HL-60/S4 (cell line): ENCODE data around the gene FMN1.

Experiments
- in situ Hi-C: fragments of 300-500 bp; cut with MboI; formaldehyde crosslinking; loops from 2 replicates; pipeline ENCODE4 v1.14.3; 2022; ENCODE audit warnings: low sequenced_read_pairs

Gene FMN1

GRCh38 chr15:32746116-32746857 lies 448.2 kb downstream of the FMN1 start:
- in situ Hi-C loops, result no loop called here

- in situ Hi-C loops, result no loop called here
Observed at GRCh38 chr15:32743411-32744140, 450.9 kb downstream of the FMN1 start.

- in situ Hi-C loops, result no loop called here
Observed at GRCh38 chr15:32739522-32740063, 454.9 kb downstream of the FMN1 start.

- in situ Hi-C loops, result no loop called here
Observed at GRCh38 chr15:32738666-32739065, 455.8 kb downstream of the FMN1 start.

- in situ Hi-C loops, result no loop called here
Observed at GRCh38 chr15:32737304-32737703, 457.2 kb downstream of the FMN1 start.

GRCh38 chr15:32736701-32737061 lies 457.8 kb downstream of the FMN1 start:
- in situ Hi-C loops, result no loop called here

- in situ Hi-C loops, result no loop called here
Observed at GRCh38 chr15:32735989-32736700, 458.4 kb downstream of the FMN1 start.

- in situ Hi-C loops, result no loop called here
Observed at GRCh38 chr15:32733281-32733680, 461.2 kb downstream of the FMN1 start.

GRCh38 chr15:32732574-32733157 lies 461.8 kb downstream of the FMN1 start:
- in situ Hi-C loops, result no loop called here

- in situ Hi-C loops, result no loop called here
Observed at GRCh38 chr15:32730677-32731654, 463.5 kb downstream of the FMN1 start.

GRCh38 chr15:32729700-32730395 lies 464.7 kb downstream of the FMN1 start:
- in situ Hi-C loops, result no loop called here

- in situ Hi-C loops, result no loop called here
Observed at GRCh38 chr15:32723171-32723948, 471.2 kb downstream of the FMN1 start.

GRCh38 chr15:32722136-32722535 lies 472.4 kb downstream of the FMN1 start:
- in situ Hi-C loops, result no loop called here

- in situ Hi-C loops, result no loop called here
Observed at GRCh38 chr15:32721596-32721995, 472.9 kb downstream of the FMN1 start.

- in situ Hi-C loops, result no loop called here
Observed at GRCh38 chr15:32718821-32719716, 475.4 kb downstream of the FMN1 start.

GRCh38 chr15:32718227-32718820 lies 476.2 kb downstream of the FMN1 start:
- in situ Hi-C loops, result no loop called here
